ENCODE results near the gene BTN2A1. TPM values are rescaled to one million over a fixed set of nuclear protein-coding genes. Genes with fewer than 3 reads are reported as not detected.
"Not testable (repeated sequence)": the region's sequence is repeated elsewhere in the genome, so short reads cannot be mapped to it uniquely, and the experiment has no call there.

Gene BTN2A1
- total RNA-seq, 1 experiment from 2014 or later = 35.0 TPM

- DNase-seq (ENCODE audit: low read depth) = no peak
These were observed 25.0 kb upstream of the BTN2A1 start for GRCh38 chr6:26432627-26433201.

GRCh38 chr6:26433680-26434079 lies 24.1 kb upstream of the BTN2A1 start:
- DNase-seq (ENCODE audit: low read depth) = not testable (repeated sequence)

- DNase-seq (ENCODE audit: low read depth) = no peak
These were observed 21.7 kb upstream of the BTN2A1 start for GRCh38 chr6:26436018-26436417.

- no peak for DNase-seq (ENCODE audit: low read depth)
These were observed 20.2 kb upstream of the BTN2A1 start for GRCh38 chr6:26437550-26437949.

GRCh38 chr6:26438000-26438399 lies 19.8 kb upstream of the BTN2A1 start:
- DNase-seq (ENCODE audit: low read depth) = no peak

GRCh38 chr6:26439151-26440125 lies 18.3 kb upstream of the BTN2A1 start:
- DNase-seq (ENCODE audit: low read depth) = no peak

- DNase-seq (ENCODE audit: low read depth) = no peak
These were observed 16.8 kb upstream of the BTN2A1 start for GRCh38 chr6:26440977-26441358.

- no peak for DNase-seq (ENCODE audit: low read depth)
These were observed 15.8 kb upstream of the BTN2A1 start for GRCh38 chr6:26441977-26442376.

- peak; percentile 18 for DNase-seq (ENCODE audit: low read depth)
These were observed 11.7 kb upstream of the BTN2A1 start for GRCh38 chr6:26445934-26446667.

GRCh38 chr6:26447257-26447656 lies 10.5 kb upstream of the BTN2A1 start:
- no peak for DNase-seq (ENCODE audit: low read depth)

GRCh38 chr6:26450240-26450639 lies 7.5 kb upstream of the BTN2A1 start:
- DNase-seq (ENCODE audit: low read depth) = no peak

- no peak for DNase-seq (ENCODE audit: low read depth)
These were observed 5.0 kb upstream of the BTN2A1 start for GRCh38 chr6:26452631-26453235.

- no peak for DNase-seq (ENCODE audit: low read depth)
These were observed 3.1 kb upstream of the BTN2A1 start for GRCh38 chr6:26454631-26455030.

GRCh38 chr6:26455357-26455970 lies 2.3 kb upstream of the BTN2A1 start:
- no peak for DNase-seq (ENCODE audit: low read depth)

GRCh38 chr6:26457264-26457805 lies 420 bp upstream of the BTN2A1 start:
- no peak for DNase-seq (ENCODE audit: low read depth)

- DNase-seq (ENCODE audit: low read depth) = no peak
These were observed 1.5 kb downstream of the BTN2A1 start for GRCh38 chr6:26459023-26459810.

GRCh38 chr6:26461353-26461752 lies 3.6 kb downstream of the BTN2A1 start:
- not testable (repeated sequence) for DNase-seq (ENCODE audit: low read depth)

GRCh38 chr6:26464014-26464413 lies 6.3 kb downstream of the BTN2A1 start:
- no peak for DNase-seq (ENCODE audit: low read depth)

- DNase-seq (ENCODE audit: low read depth) = no peak
These were observed 6.8 kb downstream of the BTN2A1 start for GRCh38 chr6:26464416-26465131.

GRCh38 chr6:26465776-26466175 lies 8.0 kb downstream of the BTN2A1 start:
- no peak for DNase-seq (ENCODE audit: low read depth)
